A673 (cell line): ENCODE data around the gene PLCG1.

Source experiments
- EZH2 ChIP-seq: fragments of 200-600 bp; sonication (generic); IDR thresholded peaks from 2 replicates; pipeline ENCODE4 v1.6.1; 2017; ENCODE audit warnings: borderline replicate concordance, low read depth, mild to moderate bottlenecking, mixed read lengths, antibody characterized with exemption, low read length; ENCODE audit not compliant: poor library complexity, severe bottlenecking
- TF ChIP-seq, protein P1 (sequence below): fragments of 300-800, 200-600 bp; sonication (generic); conservative IDR thresholded peaks from 2 replicates; pipeline ENCODE4 v1.5.1; 2017; ENCODE audit warnings: low read depth, mild to moderate bottlenecking, antibody characterized with exemption, low read length, moderate library complexity, mixed read lengths

DNA sequence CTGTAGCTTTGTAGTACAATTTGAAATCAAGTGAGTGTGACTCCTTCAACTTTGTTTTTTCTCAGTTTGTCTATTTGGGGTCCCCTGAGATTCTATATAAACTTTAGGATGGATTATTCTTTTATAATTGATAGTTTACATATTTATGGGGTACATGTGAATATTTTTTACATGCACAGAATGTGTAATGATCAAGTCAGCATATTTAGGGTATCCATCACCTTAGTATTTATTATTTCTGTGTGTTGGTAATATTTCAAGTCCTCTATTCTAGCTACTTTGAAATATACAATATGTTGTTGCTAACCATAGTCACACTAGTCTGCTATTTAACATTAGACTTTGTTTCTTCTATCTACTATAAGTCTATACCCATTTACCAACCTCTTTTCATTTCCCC, 50.3 kb downstream of the PLCG1 start:
- TF ChIP-seq, protein P1, sequence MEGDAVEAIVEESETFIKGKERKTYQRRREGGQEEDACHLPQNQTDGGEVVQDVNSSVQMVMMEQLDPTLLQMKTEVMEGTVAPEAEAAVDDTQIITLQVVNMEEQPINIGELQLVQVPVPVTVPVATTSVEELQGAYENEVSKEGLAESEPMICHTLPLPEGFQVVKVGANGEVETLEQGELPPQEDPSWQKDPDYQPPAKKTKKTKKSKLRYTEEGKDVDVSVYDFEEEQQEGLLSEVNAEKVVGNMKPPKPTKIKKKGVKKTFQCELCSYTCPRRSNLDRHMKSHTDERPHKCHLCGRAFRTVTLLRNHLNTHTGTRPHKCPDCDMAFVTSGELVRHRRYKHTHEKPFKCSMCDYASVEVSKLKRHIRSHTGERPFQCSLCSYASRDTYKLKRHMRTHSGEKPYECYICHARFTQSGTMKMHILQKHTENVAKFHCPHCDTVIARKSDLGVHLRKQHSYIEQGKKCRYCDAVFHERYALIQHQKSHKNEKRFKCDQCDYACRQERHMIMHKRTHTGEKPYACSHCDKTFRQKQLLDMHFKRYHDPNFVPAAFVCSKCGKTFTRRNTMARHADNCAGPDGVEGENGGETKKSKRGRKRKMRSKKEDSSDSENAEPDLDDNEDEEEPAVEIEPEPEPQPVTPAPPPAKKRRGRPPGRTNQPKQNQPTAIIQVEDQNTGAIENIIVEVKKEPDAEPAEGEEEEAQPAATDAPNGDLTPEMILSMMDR, result no peak
- TF ChIP-seq EZH2, result no peak
